T-helper 2 cell treated with Interferon-gamma antibody and Interleukin-4, amounts not matched to agents 100 ng/mL and 5 ng/mL, for 36 hours (primary cell): ENCODE measurements around the gene L3MBTL4. TPM values are rescaled to one million over a fixed set of nuclear protein-coding genes. Genes with fewer than 3 reads are reported as not detected.
"Not testable (repeated sequence)": the region's sequence is repeated elsewhere in the genome, so short reads cannot be mapped to it uniquely, and the experiment has no call there.

Experiments used
- intact Hi-C: fragments of 100-400 bp; cut with micrococcal nuclease; formaldehyde crosslinking; loops from one replicate; pipeline ENCODE4 v1.15.1; 2023
- total RNA-seq: library from RNA; stranded (reverse); gene quantifications from 2 replicates; pipeline ENCODE4 v1.2.3, GENCODE V29; 2022

Gene L3MBTL4
- total RNA-seq, 1 donor from 2014 or later: 0.57 TPM

DNA sequence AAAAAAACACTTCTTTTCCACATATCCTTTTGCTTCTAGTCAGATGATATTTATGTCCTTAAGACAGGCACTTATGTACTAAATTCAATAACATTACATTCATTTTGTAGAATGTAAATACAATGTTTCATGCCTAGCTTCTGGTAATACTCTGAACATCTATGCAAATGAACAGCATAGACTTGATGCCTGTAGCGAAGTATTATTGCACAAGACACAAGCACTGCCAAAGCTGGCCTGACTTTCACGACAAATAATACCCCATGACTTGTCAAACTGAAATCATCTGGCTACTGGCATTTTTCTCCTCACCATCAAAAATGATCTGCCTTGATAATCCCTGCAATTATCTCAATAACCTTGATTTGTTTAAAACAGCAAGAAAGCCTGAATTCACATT is 101.3 kb downstream of the L3MBTL4 start:
- intact Hi-C loops: no loop called here

DNA sequence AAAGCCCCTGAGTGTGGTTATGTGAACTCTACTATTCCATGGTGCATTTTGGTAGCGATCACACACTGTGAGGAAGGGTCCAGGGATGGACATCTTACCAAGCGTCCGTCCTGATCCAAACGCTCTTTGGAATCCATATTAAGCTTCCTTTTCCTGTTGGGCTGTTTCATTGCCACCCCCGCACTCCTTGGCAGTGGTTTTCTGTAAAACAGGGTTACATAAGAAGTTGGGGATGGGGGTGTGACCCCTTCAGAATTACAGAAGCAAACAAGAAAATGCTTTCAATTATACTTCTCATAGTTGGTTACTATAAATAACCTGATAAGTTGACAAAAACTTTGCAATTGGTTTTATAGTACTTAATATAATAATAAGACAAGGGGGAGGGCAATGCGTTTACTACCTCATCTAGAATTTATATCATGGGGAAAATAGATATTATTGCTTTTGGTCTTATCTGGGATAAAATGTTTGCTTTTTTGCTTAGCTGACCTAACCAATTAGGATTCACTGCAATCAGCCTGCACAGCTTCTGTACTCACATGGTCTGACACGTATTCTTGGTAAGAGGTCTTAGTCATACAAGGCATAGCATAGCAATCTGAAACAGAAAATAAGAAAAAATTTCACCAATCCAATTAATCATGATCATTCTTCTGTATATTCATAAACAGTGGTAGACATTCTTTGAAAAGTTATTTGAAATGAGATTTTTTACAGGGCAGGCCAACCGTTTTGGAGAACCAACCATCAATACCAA is 103.1 kb downstream of the L3MBTL4 start:
- intact Hi-C loops: no loop called here

DNA sequence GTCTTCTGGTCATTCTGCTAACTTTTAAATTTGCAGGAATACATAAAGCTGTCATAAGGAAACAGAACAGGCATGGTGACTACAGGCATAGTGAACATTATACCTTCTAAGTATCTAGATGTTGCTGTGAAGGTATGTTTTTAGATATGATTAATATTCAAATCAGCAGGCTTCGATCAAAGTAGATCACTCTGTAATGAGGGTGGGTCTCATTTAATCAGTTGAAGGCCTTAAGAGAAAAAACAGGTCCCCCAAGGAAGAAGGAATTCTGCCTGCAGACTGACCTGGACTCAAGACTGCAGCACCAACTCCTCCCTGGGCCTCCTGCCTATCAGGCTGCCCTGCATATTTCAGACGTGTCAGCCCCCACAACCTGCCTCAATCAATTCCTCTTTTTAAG is 104.0 kb downstream of the L3MBTL4 start:
- intact Hi-C loops: no loop called here

- intact Hi-C loops: no loop called here
Observed at GRCh38 chr18:6297875-6298274, 116.8 kb downstream of the L3MBTL4 start.

DNA sequence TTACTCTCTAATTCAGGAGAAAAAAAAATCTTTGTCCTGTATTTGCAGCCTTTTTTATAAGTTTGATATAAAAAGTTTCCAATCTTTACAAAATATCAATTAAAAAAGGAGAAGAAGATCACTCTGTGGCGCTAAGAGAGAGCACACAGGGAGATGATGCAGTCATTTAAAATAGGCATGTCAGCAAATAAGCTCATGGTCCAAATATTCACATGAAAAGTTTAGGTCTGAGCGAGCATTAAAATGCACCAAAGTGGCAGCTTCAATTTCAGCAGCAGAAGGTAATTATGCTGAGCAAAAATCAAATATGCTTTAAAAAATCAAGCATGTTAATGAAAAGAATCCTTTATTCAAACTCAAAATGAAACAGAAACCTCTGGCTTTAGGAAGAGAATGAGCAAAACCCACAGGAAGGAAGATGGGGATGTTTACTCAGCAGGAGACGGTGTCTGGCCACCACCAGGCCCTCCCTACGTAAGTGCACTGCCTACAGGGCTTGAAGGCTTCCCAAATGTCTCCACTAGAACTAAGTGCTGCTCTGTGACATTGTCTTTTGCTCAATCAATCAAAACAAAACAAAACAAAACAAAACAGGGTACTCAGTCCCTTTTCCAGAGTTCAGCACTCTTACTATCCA is 120.4 kb downstream of the L3MBTL4 start:
- intact Hi-C loops: no loop called here

DNA sequence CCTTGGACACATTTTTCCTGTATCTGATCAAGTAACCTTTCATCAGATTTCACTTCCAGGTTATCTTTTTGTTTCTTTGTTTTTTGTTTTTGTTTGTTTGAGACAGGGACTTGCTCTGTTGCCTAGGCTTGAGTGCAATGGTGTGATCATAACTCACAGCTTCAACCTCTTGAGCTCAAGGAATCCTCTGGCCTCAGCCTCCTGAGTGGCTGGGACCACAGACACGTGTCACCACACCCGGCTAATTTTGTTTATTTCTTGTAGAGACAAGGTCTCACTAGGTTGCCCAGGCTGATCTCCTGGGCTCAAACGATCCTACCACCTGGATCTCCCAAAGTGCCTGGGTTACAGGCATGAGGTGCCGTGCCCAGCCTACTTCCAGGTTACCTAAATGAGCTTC is 124.9 kb downstream of the L3MBTL4 start:
- intact Hi-C loops: no loop called here

DNA sequence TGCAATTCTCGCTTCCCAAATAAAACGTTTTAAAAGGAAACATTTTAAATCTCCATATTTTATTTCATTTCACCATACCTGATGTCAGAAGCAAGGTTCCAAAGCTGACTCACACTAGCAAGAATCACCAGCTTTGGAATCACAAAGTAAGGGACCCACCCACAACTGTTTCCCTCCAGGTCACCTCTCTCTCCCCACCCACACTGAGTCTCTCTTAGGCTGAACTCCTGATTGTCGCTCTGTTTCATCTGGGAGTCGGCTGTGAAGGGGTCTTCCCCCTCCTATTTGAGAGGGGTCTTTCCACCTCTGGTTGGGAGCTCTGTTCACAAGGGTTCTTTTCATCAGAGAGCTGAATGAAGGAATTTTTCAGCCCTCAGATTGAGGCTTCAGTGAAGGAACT is 128.1 kb downstream of the L3MBTL4 start:
- intact Hi-C loops: no loop called here

- intact Hi-C loops: no loop called here
Observed at GRCh38 chr18:6284761-6285160, 129.9 kb downstream of the L3MBTL4 start.

DNA sequence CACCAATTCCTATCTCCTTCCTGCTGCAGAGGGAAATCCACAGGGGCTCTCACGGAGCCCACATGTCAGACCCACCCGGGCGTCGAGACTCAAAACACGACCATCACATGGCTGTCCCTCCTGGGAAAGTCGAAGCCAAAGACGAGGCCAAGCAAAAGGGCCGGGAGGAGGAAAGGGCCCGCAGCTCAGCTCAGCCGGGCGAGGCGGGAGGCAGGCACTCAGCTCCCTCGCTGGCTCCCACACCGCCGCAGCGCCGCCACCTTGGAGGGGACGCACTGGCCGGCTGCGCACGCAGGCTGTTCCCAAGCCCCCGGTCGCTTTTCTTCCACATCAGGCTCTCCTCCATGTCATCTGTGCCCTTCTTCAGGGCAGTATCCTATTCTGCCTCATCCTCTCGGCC is 130.4 kb downstream of the L3MBTL4 start:
- intact Hi-C loops: no loop called here

GRCh38 chr18:6281874-6282273 is 132.8 kb downstream of the L3MBTL4 start:
- intact Hi-C loops: no loop called here

GRCh38 chr18:6280211-6280743 is 134.4 kb downstream of the L3MBTL4 start:
- intact Hi-C loops: no loop called here

- intact Hi-C loops: no loop called here
Observed at GRCh38 chr18:6279308-6279707, 135.4 kb downstream of the L3MBTL4 start.

- intact Hi-C loops: no loop called here
Observed at GRCh38 chr18:6273423-6273822, 141.3 kb downstream of the L3MBTL4 start.

DNA sequence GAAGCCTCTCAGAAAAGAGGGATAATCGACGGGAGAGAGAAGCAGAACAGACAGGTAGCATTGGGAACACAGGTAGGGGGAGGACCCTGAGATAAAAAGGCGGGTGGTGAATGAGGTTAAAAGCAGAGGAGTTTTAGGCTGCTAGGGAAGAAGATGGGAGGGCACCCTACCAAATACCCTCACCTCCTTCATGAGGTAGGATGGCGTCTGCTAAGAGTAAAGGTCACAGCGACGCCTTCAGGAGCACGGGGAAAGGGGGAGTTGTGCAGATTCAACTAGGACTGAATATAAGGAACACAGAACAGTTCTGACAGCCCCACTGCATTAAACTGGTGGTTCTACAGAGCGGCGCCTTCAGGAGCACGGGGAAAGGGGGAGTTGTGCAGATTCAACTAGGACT is 142.6 kb downstream of the L3MBTL4 start:
- intact Hi-C loops: not testable (repeated sequence)

DNA sequence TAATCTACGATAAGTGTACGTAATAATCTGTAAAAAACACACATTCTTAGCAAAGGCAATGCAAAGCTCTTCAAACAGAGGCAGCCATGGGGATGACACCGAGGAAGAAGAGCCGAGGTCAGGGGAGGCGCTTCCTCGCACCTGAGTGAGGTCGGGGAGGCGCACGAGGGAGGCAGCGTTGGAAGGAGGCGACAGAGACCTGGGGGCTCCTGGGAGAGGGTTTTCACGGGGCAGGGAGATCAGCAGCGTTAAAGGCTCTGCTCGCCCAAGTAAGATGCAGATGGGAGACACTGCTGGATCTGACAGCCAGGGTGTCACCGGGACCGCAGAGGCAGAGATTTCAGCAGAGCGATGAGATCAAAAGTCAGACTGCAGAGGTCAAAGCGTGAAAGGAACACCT is 143.1 kb downstream of the L3MBTL4 start:
- intact Hi-C loops: loop anchor here (2.0 kb wide), 1 partner anchor 267 kb away; no protein-coding TSS in a partner anchor

GRCh38 chr18:6270771-6271216 is 143.9 kb downstream of the L3MBTL4 start:
- intact Hi-C loops: loop anchor here (2.0 kb wide), 1 partner anchor 266 kb away; no protein-coding TSS in a partner anchor

- intact Hi-C loops: loop anchor here (2.0 kb wide), 1 partner anchor 265 kb away; no protein-coding TSS in a partner anchor
Observed at GRCh38 chr18:6269660-6270332, 144.9 kb downstream of the L3MBTL4 start.

- intact Hi-C loops: no loop called here
Observed at GRCh38 chr18:6266212-6266611, 148.5 kb downstream of the L3MBTL4 start.

GRCh38 chr18:6261938-6262337 is 152.8 kb downstream of the L3MBTL4 start:
- intact Hi-C loops: no loop called here

DNA sequence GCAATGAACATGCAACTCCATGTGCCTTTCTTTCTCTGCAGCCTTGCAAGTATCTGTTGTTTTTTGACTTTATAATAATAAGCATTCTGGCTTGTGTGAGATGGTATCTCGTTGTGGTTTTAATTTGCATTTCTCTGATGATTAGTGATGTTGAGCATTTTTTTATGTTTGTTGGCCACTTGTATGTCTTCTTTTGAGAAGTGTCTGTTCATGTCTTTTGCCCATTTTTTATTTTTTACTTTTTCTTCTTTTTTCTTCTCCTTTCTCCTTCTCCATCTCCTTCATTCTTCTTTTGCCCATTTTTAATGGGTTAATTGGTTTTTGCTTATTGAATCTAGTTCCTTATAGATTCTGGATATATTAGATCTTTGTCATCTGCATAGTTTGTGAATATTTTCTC is 155.4 kb downstream of the L3MBTL4 start:
- intact Hi-C loops: not testable (repeated sequence)

- intact Hi-C loops: no loop called here
Observed at GRCh38 chr18:6257950-6258349, 156.8 kb downstream of the L3MBTL4 start.

DNA sequence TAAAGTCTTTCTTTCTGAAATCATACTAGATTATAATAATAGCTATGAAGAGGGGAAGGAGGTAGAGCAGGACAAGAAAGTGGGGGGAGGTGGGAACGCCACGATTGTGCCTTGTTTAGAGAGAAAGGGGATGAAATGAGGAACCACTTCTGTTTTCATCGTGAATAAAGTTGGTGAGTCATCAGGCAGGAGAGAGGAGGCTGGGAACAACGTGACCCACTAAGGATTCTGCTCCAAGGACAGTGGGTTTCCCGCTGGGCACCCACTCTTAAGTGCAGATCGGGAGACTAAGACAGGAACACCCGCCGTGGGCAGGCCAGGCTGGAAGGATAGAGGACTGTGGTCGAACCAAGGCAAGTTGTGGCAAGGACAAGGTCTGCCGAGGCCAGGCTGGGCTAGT is 158.2 kb downstream of the L3MBTL4 start:
- intact Hi-C loops: no loop called here
